ENCODE data around the gene ZFTA. TPM values are rescaled to one million over a fixed set of nuclear protein-coding genes. Genes with fewer than 3 reads are reported as not detected.

The ZFTA gene
- total and polyA plus RNA-seq, 2 donors = 10.3 to 15.7 TPM

DNA sequence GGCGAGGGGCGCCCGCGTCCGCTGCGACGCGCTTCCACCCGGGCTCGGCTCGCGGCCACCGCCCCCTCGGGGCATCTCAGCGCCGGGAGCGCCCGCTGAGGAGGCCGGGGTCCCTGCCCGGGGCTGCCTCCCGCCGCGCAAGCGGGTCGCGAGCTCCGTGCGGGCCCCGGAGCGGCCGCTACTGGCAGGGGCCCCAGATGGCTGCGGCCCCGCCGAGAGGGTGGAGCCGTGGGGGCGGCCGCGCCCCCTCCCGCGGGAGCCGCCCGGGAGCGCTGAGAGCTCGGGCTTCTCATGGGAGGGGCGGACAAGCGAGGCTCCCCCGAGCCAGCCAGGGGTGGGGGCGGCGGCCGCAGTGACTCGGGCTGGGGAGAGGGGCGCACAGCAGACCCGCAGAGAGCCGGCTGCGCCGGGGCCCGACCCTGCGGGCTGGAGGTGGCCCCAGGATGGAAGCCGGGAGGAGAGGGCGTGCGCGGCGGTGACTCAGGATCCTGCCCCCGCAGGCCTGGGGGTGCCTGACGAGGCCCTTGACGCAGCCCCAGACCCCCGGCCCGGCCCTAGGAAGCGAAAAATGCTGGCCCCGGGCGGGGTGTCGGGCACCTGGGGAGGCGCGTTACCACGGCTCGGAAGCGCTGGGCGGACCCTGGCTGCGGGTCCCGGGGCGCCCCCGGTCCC lies 603 bp upstream of the ZFTA start:
- WGBS = under 1% methylated on average over 82 of the region's 82 CpGs
- H3K4me1 ChIP-seq (ENCODE audit: control insufficient read depth in 2 of 2, insufficient read depth in 2 of 2, low read length in 2 of 2) = peaks cover 13 to 34% of the 10 kb centered on the region in 2 donors

GRCh38 chr11:63767565-63768236 lies 874 bp downstream of the ZFTA start:
- Histone ChIP-seq H3K9me3 (ENCODE audit: control insufficient read depth in 2 of 2, insufficient read depth in 1 of 2, low read length in 1 of 2) (no peaks in the 10 kb centered on the region), H3K4me1 (ENCODE audit: control insufficient read depth in 2 of 2, insufficient read depth in 2 of 2, low read length in 2 of 2) (peaks cover 13 to 34% of the 10 kb centered on the region in 2 donors), H3K36me3 (ENCODE audit: control insufficient read depth in 2 of 2, insufficient read depth in 2 of 2, low read length in 1 of 2) (peaks cover 7 to 21% of the 10 kb centered on the region in 2 donors), H3K4me3 (ENCODE audit: low read length in 2 of 2) (peak overlapping the region; percentile 71 to 96), H3K27me3 (ENCODE audit: control insufficient read depth in 2 of 2, insufficient read depth in 1 of 2, low read length in 1 of 2) (peaks cover 13 to 27% of the 10 kb centered on the region in 2 donors), H3K27ac (ENCODE audit: low read depth in 1 of 2, low read length in 1 of 2) (peak overlapping the region; percentile 36 to 44)
- under 1% methylated on average over 34 of the region's 34 CpGs for WGBS
- DNase-seq (ENCODE audit: low read depth in 6 of 9, low spot score in 9 of 9) = peak in 6 of 9 donors; percentile 20 to 63 (median 34)

More for the DNA sequence above, 603 bp upstream of the ZFTA start:
- Histone ChIP-seq H3K27ac (ENCODE audit: low read depth in 1 of 2, low read length in 1 of 2) (no peak overlapping the region), H3K4me3 (ENCODE audit: low read length in 2 of 2) (peak overlapping the region; percentile 37 to 96), H3K9me3 (ENCODE audit: control insufficient read depth in 2 of 2, insufficient read depth in 1 of 2, low read length in 1 of 2) (no peaks in the 10 kb centered on the region), H3K36me3 (ENCODE audit: control insufficient read depth in 2 of 2, insufficient read depth in 2 of 2, low read length in 1 of 2) (peaks cover 7% of the 10 kb centered on the region in 2 donors), H3K27me3 (ENCODE audit: control insufficient read depth in 2 of 2, insufficient read depth in 1 of 2, low read length in 1 of 2) (peaks cover 13 to 29% of the 10 kb centered on the region in 2 donors)
- peak in 6 of 9 donors; percentile 18 to 58 (median 27) for DNase-seq (ENCODE audit: low read depth in 6 of 9, low spot score in 9 of 9)

- Histone ChIP-seq H3K4me3 (ENCODE audit: low read length in 2 of 2) (peak overlapping the region; percentile 71 to 96), H3K27me3 (ENCODE audit: control insufficient read depth in 2 of 2, insufficient read depth in 1 of 2, low read length in 1 of 2) (peaks cover 13 to 24% of the 10 kb centered on the region in 2 donors), H3K27ac (ENCODE audit: low read depth in 1 of 2, low read length in 1 of 2) (peak overlapping the region in 1 of 2 donors; percentile 25), H3K4me1 (ENCODE audit: control insufficient read depth in 2 of 2, insufficient read depth in 2 of 2, low read length in 2 of 2) (peaks cover 13 to 34% of the 10 kb centered on the region in 2 donors), H3K36me3 (ENCODE audit: control insufficient read depth in 2 of 2, insufficient read depth in 2 of 2, low read length in 1 of 2) (peaks cover 7 to 26% of the 10 kb centered on the region in 2 donors), H3K9me3 (ENCODE audit: control insufficient read depth in 2 of 2, insufficient read depth in 1 of 2, low read length in 1 of 2) (no peaks in the 10 kb centered on the region)
- WGBS = 35% methylated on average over 4 of the region's 4 CpGs
- DNase-seq (ENCODE audit: low read depth in 6 of 9, low spot score in 9 of 9) = no peak
These were observed 1.4 kb downstream of the ZFTA start for GRCh38 chr11:63767267-63767564.

DNA sequence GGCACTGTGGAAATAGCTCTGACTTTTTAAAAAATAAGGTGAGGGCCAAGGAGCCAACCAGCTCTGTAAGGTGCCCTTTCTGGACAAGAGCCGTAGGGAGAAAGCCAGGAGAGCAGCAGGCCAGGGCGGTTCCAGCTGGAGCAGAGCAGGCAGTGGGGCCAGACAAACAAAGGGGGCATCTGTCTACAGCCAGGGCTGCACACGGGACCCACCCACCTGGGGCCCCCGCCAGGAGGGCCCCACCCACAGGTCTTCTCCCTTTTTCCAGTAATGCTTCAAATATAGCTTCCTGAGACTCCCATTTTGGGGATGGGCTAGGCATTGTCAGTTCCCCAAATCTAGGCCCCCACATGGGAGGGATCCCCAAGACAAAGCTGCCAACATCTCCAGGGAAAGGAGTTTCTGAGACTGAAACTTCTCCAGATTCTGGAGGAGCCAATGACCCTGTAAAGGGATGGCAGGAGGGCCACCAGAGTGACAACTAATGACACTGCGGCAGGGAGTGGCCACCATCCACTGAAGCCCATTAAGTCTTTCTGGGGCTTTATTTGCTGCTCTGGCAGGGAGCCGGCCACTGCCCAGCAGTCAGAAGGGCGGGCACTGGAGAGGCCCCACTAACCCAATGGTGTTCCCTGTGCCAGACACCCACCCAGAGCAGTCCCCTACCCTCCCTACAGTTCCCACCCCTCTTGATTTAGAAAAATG lies 1.9 kb downstream of the ZFTA start:
- Histone ChIP-seq H3K9me3 (ENCODE audit: control insufficient read depth in 2 of 2, insufficient read depth in 1 of 2, low read length in 1 of 2) (no peaks in the 10 kb centered on the region), H3K27me3 (ENCODE audit: control insufficient read depth in 2 of 2, insufficient read depth in 1 of 2, low read length in 1 of 2) (peaks cover 13 to 24% of the 10 kb centered on the region in 2 donors), H3K36me3 (ENCODE audit: control insufficient read depth in 2 of 2, insufficient read depth in 2 of 2, low read length in 1 of 2) (peaks cover 12 to 31% of the 10 kb centered on the region in 2 donors), H3K27ac (ENCODE audit: low read depth in 1 of 2, low read length in 1 of 2) (no peak overlapping the region), H3K4me3 (ENCODE audit: low read length in 2 of 2) (no peak overlapping the region), H3K4me1 (ENCODE audit: control insufficient read depth in 2 of 2, insufficient read depth in 2 of 2, low read length in 2 of 2) (peaks cover 13 to 34% of the 10 kb centered on the region in 2 donors)
- no peak for DNase-seq (ENCODE audit: low read depth in 6 of 9, low spot score in 9 of 9)
- WGBS = 94% methylated on average over 7 of the region's 7 CpGs

DNA sequence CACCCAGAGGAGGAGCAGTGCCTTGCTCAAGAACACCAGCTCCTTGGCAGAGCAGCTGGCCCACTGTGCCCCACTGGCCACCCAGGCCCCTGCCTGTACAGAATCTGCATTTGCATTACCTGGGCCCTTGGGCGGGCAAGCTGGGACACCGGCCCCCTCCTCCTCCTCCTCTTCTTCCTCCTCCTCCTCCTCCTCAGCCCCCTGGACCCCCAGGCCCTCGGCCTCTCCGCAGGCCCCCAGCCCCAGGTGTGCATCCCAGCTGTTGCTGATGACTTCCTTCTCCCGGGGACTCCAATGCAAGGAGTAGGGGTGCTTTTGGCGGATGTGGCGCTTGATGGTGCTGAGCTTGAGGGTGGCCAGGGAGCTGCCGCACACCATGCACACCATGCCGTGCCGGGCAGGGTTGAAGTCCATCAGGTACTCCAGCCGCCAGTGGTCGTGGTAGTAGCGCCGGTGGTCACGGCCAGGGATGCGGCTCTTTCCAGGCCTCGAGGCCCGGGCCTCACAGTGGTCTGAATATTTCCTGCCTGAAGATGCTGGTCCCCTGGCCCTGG lies 2.8 kb downstream of the ZFTA start:
- H3K27ac ChIP-seq (ENCODE audit: low read depth in 1 of 2, low read length in 1 of 2) = no peak overlapping the region
- peaks cover 13 to 32% of the 10 kb centered on the region in 2 donors for H3K4me1 ChIP-seq (ENCODE audit: control insufficient read depth in 2 of 2, insufficient read depth in 2 of 2, low read length in 2 of 2)

GRCh38 chr11:63764679-63765647 lies 3.6 kb downstream of the ZFTA start:
- H3K27ac ChIP-seq (ENCODE audit: low read depth in 1 of 2, low read length in 1 of 2) = no peak overlapping the region
- DNase-seq (ENCODE audit: low read depth in 6 of 9, low spot score in 9 of 9) = no peak
- WGBS = 97% methylated on average over 30 of the region's 30 CpGs

More for the DNA sequence above, 2.8 kb downstream of the ZFTA start:
- WGBS = 95% methylated on average over 18 of the region's 18 CpGs
- Histone ChIP-seq H3K4me3 (ENCODE audit: low read length in 2 of 2) (no peak overlapping the region), H3K36me3 (ENCODE audit: control insufficient read depth in 2 of 2, insufficient read depth in 2 of 2, low read length in 1 of 2) (peaks cover 22 to 38% of the 10 kb centered on the region in 2 donors), H3K27me3 (ENCODE audit: control insufficient read depth in 2 of 2, insufficient read depth in 1 of 2, low read length in 1 of 2) (peaks cover 9 to 16% of the 10 kb centered on the region in 2 donors), H3K9me3 (ENCODE audit: control insufficient read depth in 2 of 2, insufficient read depth in 1 of 2, low read length in 1 of 2) (no peaks in the 10 kb centered on the region)
- DNase-seq (ENCODE audit: low read depth in 6 of 9, low spot score in 9 of 9) = no peak

GRCh38 chr11:63764340-63764678 lies 4.3 kb downstream of the ZFTA start:
- WGBS = 97% methylated on average over 23 of the region's 23 CpGs
- H3K27ac ChIP-seq (ENCODE audit: low read depth in 1 of 2, low read length in 1 of 2) = no peak overlapping the region
- no peak overlapping the region for H3K4me3 ChIP-seq (ENCODE audit: low read length in 2 of 2)

More at GRCh38 chr11:63764679-63765647, 3.6 kb downstream of the ZFTA start:
- H3K36me3 ChIP-seq (ENCODE audit: control insufficient read depth in 2 of 2, insufficient read depth in 2 of 2, low read length in 1 of 2) = peaks cover 28 to 38% of the 10 kb centered on the region in 2 donors
- peaks cover 12 to 24% of the 10 kb centered on the region in 2 donors for H3K4me1 ChIP-seq (ENCODE audit: control insufficient read depth in 2 of 2, insufficient read depth in 2 of 2, low read length in 2 of 2)
- H3K9me3 ChIP-seq (ENCODE audit: control insufficient read depth in 2 of 2, insufficient read depth in 1 of 2, low read length in 1 of 2) = no peaks in the 10 kb centered on the region
- H3K4me3 ChIP-seq (ENCODE audit: low read length in 2 of 2) = no peak overlapping the region
- peaks cover 3 to 8% of the 10 kb centered on the region in 2 donors for H3K27me3 ChIP-seq (ENCODE audit: control insufficient read depth in 2 of 2, insufficient read depth in 1 of 2, low read length in 1 of 2)

More at GRCh38 chr11:63764340-63764678, 4.3 kb downstream of the ZFTA start:
- no peaks in the 10 kb centered on the region for H3K9me3 ChIP-seq (ENCODE audit: control insufficient read depth in 2 of 2, insufficient read depth in 1 of 2, low read length in 1 of 2)
- no peak for DNase-seq (ENCODE audit: low read depth in 6 of 9, low spot score in 9 of 9)
- peaks cover 7 to 20% of the 10 kb centered on the region in 2 donors for H3K4me1 ChIP-seq (ENCODE audit: control insufficient read depth in 2 of 2, insufficient read depth in 2 of 2, low read length in 2 of 2)
- H3K27me3 ChIP-seq (ENCODE audit: control insufficient read depth in 2 of 2, insufficient read depth in 1 of 2, low read length in 1 of 2) = peaks cover 0 to 1% of the 10 kb centered on the region in 2 donors
- H3K36me3 ChIP-seq (ENCODE audit: control insufficient read depth in 2 of 2, insufficient read depth in 2 of 2, low read length in 1 of 2) = peaks cover 31 to 38% of the 10 kb centered on the region in 2 donors

Data from thymus (tissue), 11 donors.